ENCODE measurements around the gene CYP4F2.

GRCh38 chr19:15828121-15828610, 69.7 kb downstream of the CYP4F2 start:
- no peak for TF ChIP-seq POLR2A (IDR thresholded peaks at IDR 0.05; ENCODE audit: low read depth)
- TF ChIP-seq CTCF (IDR thresholded peaks at IDR 0.05) = no peak

All from esophagus muscularis mucosa (tissue), 3 donors.